ENCODE results near the gene INVS.

DNA sequence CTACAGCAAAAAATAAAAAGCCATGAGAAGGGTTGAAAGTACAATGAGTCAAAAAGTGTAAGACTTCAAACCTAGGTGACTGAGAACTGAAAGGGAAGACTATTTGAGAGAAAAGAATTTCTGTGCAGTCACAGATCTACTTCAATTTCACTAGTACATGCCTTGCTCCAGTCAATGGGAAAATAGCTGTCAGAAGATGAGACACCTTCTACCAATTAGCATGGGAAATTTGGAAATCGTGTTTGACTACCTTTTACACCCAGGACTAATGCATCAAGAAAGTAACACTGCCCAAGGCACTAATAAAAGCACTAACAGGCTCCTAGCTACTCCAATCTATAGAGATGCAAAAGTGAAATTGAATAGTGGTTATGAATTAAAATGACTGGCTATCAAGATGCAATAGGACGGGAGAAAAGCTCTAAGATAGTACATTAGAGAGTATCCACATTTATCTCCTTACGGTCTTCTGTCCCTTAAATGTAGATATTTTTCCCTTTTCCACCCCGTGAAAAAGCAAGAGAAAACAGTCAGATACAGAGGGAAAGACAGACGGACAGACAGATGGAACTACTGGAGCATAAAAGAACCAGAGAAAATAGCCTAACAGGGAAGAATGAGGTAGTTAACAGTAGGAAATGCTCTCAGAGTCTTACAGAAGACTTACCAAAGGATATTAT, 15.5 kb upstream of the INVS start:
- TF ChIP-seq, protein P1, sequence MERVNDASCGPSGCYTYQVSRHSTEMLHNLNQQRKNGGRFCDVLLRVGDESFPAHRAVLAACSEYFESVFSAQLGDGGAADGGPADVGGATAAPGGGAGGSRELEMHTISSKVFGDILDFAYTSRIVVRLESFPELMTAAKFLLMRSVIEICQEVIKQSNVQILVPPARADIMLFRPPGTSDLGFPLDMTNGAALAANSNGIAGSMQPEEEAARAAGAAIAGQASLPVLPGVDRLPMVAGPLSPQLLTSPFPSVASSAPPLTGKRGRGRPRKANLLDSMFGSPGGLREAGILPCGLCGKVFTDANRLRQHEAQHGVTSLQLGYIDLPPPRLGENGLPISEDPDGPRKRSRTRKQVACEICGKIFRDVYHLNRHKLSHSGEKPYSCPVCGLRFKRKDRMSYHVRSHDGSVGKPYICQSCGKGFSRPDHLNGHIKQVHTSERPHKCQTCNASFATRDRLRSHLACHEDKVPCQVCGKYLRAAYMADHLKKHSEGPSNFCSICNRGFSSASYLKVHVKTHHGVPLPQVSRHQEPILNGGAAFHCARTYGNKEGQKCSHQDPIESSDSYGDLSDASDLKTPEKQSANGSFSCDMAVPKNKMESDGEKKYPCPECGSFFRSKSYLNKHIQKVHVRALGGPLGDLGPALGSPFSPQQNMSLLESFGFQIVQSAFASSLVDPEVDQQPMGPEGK (CRISPR knock-in tag; IDR thresholded peaks at IDR 0.05; ENCODE audit: borderline replicate concordance) = no peak
- TF ChIP-seq ZFP3 (CRISPR knock-in tag; IDR thresholded peaks at IDR 0.05) (no peak), SNAI2 (CRISPR knock-in tag; IDR thresholded peaks at IDR 0.05) (no peak), PPARA (CRISPR knock-in tag; IDR thresholded peaks at IDR 0.05; ENCODE audit: borderline replicate concordance) (no peak), TCF4 (CRISPR knock-in tag; IDR thresholded peaks at IDR 0.05; ENCODE audit: borderline replicate concordance) (no peak), ESRRG (CRISPR knock-in tag; IDR thresholded peaks at IDR 0.05) (no peak), TOX (CRISPR knock-in tag; IDR thresholded peaks at IDR 0.05; ENCODE audit: borderline replicate concordance) (no peak), GLIS3 (CRISPR knock-in tag; IDR thresholded peaks at IDR 0.05) (no peak), RARB (CRISPR knock-in tag; IDR thresholded peaks at IDR 0.05) (no peak), ZFP30 (CRISPR knock-in tag; IDR thresholded peaks at IDR 0.05) (no peak)
- TF ChIP-seq, protein P2, sequence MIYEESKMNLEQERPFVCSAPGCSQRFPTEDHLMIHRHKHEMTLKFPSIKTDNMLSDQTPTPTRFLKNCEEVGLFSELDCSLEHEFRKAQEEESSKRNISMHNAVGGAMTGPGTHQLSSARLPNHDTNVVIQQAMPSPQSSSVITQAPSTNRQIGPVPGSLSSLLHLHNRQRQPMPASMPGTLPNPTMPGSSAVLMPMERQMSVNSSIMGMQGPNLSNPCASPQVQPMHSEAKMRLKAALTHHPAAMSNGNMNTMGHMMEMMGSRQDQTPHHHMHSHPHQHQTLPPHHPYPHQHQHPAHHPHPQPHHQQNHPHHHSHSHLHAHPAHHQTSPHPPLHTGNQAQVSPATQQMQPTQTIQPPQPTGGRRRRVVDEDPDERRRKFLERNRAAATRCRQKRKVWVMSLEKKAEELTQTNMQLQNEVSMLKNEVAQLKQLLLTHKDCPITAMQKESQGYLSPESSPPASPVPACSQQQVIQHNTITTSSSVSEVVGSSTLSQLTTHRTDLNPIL (CRISPR knock-in tag; IDR thresholded peaks at IDR 0.05; ENCODE audit: low read depth) = no peak
- TF ChIP-seq, protein P3, sequence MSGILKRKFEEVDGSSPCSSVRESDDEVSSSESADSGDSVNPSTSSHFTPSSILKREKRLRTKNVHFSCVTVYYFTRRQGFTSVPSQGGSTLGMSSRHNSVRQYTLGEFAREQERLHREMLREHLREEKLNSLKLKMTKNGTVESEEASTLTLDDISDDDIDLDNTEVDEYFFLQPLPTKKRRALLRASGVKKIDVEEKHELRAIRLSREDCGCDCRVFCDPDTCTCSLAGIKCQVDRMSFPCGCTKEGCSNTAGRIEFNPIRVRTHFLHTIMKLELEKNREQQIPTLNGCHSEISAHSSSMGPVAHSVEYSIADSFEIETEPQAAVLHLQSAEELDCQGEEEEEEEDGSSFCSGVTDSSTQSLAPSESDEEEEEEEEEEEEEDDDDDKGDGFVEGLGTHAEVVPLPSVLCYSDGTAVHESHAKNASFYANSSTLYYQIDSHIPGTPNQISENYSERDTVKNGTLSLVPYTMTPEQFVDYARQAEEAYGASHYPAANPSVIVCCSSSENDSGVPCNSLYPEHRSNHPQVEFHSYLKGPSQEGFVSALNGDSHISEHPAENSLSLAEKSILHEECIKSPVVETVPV (CRISPR knock-in tag; IDR thresholded peaks at IDR 0.05) = no peak
- TF ChIP-seq, protein P4, sequence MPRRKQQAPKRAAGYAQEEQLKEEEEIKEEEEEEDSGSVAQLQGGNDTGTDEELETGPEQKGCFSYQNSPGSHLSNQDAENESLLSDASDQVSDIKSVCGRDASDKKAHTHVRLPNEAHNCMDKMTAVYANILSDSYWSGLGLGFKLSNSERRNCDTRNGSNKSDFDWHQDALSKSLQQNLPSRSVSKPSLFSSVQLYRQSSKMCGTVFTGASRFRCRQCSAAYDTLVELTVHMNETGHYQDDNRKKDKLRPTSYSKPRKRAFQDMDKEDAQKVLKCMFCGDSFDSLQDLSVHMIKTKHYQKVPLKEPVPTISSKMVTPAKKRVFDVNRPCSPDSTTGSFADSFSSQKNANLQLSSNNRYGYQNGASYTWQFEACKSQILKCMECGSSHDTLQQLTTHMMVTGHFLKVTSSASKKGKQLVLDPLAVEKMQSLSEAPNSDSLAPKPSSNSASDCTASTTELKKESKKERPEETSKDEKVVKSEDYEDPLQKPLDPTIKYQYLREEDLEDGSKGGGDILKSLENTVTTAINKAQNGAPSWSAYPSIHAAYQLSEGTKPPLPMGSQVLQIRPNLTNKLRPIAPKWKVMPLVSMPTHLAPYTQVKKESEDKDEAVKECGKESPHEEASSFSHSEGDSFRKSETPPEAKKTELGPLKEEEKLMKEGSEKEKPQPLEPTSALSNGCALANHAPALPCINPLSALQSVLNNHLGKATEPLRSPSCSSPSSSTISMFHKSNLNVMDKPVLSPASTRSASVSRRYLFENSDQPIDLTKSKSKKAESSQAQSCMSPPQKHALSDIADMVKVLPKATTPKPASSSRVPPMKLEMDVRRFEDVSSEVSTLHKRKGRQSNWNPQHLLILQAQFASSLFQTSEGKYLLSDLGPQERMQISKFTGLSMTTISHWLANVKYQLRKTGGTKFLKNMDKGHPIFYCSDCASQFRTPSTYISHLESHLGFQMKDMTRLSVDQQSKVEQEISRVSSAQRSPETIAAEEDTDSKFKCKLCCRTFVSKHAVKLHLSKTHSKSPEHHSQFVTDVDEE (CRISPR knock-in tag; IDR thresholded peaks at IDR 0.05) = no peak
- TF ChIP-seq, protein P5, sequence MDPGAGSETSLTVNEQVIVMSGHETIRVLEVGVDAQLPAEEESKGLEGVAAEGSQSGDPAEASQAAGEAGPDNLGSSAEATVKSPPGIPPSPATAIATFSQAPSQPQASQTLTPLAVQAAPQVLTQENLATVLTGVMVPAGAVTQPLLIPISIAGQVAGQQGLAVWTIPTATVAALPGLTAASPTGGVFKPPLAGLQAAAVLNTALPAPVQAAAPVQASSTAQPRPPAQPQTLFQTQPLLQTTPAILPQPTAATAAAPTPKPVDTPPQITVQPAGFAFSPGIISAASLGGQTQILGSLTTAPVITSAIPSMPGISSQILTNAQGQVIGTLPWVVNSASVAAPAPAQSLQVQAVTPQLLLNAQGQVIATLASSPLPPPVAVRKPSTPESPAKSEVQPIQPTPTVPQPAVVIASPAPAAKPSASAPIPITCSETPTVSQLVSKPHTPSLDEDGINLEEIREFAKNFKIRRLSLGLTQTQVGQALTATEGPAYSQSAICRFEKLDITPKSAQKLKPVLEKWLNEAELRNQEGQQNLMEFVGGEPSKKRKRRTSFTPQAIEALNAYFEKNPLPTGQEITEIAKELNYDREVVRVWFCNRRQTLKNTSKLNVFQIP (CRISPR knock-in tag; IDR thresholded peaks at IDR 0.05; ENCODE audit: borderline replicate concordance, low read depth) = no peak

All from SK-N-SH treated with all-trans-retinoic acid at 6 μM for 48 hours (cell line).